ENCODE results near the gene TRIM6.
"Not testable (repeated sequence)": the region's sequence is repeated elsewhere in the genome, so short reads cannot be mapped to it uniquely, and the experiment has no call there.

Gene TRIM6

GRCh38 chr11:5600374-5600851 is 4.0 kb downstream of the TRIM6 start:
- Histone ChIP-seq H3K4me3 (no peak overlapping the region), H3K27ac (no peak overlapping the region)

GRCh38 chr11:5602791-5603190 is 6.4 kb downstream of the TRIM6 start:
- H3K4me3 ChIP-seq, H3K27ac ChIP-seq: not testable (repeated sequence)

GRCh38 chr11:5603326-5603725 is 6.9 kb downstream of the TRIM6 start:
- no peak overlapping the region for H3K27ac ChIP-seq

GRCh38 chr11:5604896-5605295 is 8.5 kb downstream of the TRIM6 start:
- no peak overlapping the region for H3K4me3 ChIP-seq
- H3K27ac ChIP-seq = no peak overlapping the region

More at GRCh38 chr11:5603326-5603725, 6.9 kb downstream of the TRIM6 start:
- H3K4me3 ChIP-seq = no peak overlapping the region

- H3K27ac ChIP-seq = no peak overlapping the region
- H3K4me3 ChIP-seq = no peak overlapping the region
Observed at GRCh38 chr11:5605849-5606248, 9.4 kb downstream of the TRIM6 start.

- Histone ChIP-seq H3K27ac (no peak overlapping the region), H3K4me3 (no peak overlapping the region)
Observed at GRCh38 chr11:5608808-5609207, 12.4 kb downstream of the TRIM6 start.

- Histone ChIP-seq H3K27ac (no peak overlapping the region), H3K4me3 (no peak overlapping the region)
Observed at GRCh38 chr11:5610446-5610845, 14.0 kb downstream of the TRIM6 start.

- Histone ChIP-seq H3K4me3 (no peak overlapping the region), H3K27ac (no peak overlapping the region)
Observed at GRCh38 chr11:5611627-5612026, 15.2 kb downstream of the TRIM6 start.

GRCh38 chr11:5618807-5619206 is 22.4 kb downstream of the TRIM6 start:
- H3K27ac ChIP-seq = no peak overlapping the region
- no peak overlapping the region for H3K4me3 ChIP-seq

- no peak overlapping the region for H3K4me3 ChIP-seq
- H3K27ac ChIP-seq = peak overlapping the region in 11 of 21 experiments; percentile 11 to 62 (median 37)
Observed at GRCh38 chr11:5620651-5621521, 24.4 kb downstream of the TRIM6 start.

GRCh38 chr11:5621580-5621979 is 25.1 kb downstream of the TRIM6 start:
- H3K27ac ChIP-seq = peak overlapping the region in 5 of 21 experiments; percentile 15 to 62 (median 49)
- no peak overlapping the region for H3K4me3 ChIP-seq

- Histone ChIP-seq H3K27ac (no peak overlapping the region), H3K4me3 (no peak overlapping the region)
Observed at GRCh38 chr11:5622802-5623201, 26.4 kb downstream of the TRIM6 start.

GRCh38 chr11:5624489-5625279 is 28.2 kb downstream of the TRIM6 start, which contains the start of gene TRIM34:
Gene TRIM34, plus strand, starts transcription at chr11:5625001. Its CDS starts 7,331 bp downstream, at chr11:5632332.
- Histone ChIP-seq H3K4me3 (peak within 1 kb of the TSS; percentile 34 to 57 (median 45)), H3K27ac (peak within 1 kb of the TSS in 20 of 21 experiments; percentile 58 to 96 (median 82))

- H3K4me3 ChIP-seq = peak overlapping the region; percentile 34 to 57 (median 45)
- H3K27ac ChIP-seq = peak overlapping the region in 20 of 21 experiments; percentile 58 to 96 (median 82)
Observed at GRCh38 chr11:5625281-5625680, 28.8 kb downstream of the TRIM6 start.

- H3K4me3 ChIP-seq = no peak overlapping the region
- H3K27ac ChIP-seq = peak overlapping the region in 1 of 21 experiments; percentile 82
Observed at GRCh38 chr11:5626196-5626595, 29.8 kb downstream of the TRIM6 start.

GRCh38 chr11:5631417-5631816 is 35.0 kb downstream of the TRIM6 start:
- no peak overlapping the region for H3K4me3 ChIP-seq
- peak overlapping the region in 1 of 21 experiments; percentile 18 for H3K27ac ChIP-seq

- H3K4me3 ChIP-seq = no peak overlapping the region
- H3K27ac ChIP-seq = peak overlapping the region in 1 of 21 experiments; percentile 18
Observed at GRCh38 chr11:5631969-5632635, 35.7 kb downstream of the TRIM6 start.

- Histone ChIP-seq H3K4me3 (no peak overlapping the region), H3K27ac (no peak overlapping the region)
Observed at GRCh38 chr11:5639953-5640352, 43.5 kb downstream of the TRIM6 start.

- Histone ChIP-seq H3K27ac (no peak overlapping the region), H3K4me3 (no peak overlapping the region)
Observed at GRCh38 chr11:5643585-5643984, 47.1 kb downstream of the TRIM6 start.

- H3K27ac ChIP-seq = no peak overlapping the region
- no peak overlapping the region for H3K4me3 ChIP-seq
Observed at GRCh38 chr11:5646139-5646538, 49.7 kb downstream of the TRIM6 start.
